Fibroblast of the aortic adventitia (primary cell): ENCODE results near the gene MICALL2. TPM values are rescaled to one million over a fixed set of nuclear protein-coding genes. Genes with fewer than 3 reads are reported as not detected.
"Not testable (repeated sequence)": the region's sequence is repeated elsewhere in the genome, so short reads cannot be mapped to it uniquely, and the experiment has no call there.

Experiments used
- DNase-seq: peaks from one replicate; pipeline ENCODE4 v3.0.0-alpha.2; 2010; ENCODE audit warnings: low read depth
- H3K4me3 ChIP-seq: 2 replicates; pipeline ENCODE4 v1.5.1; 2011; ENCODE audit warnings: low read depth, mild to moderate bottlenecking, control low read depth, low read length, moderate library complexity
- CTCF ChIP-seq: IDR thresholded peaks from 2 replicates; pipeline ENCODE4 v1.5.1; 2011; ENCODE audit warnings: mild to moderate bottlenecking, low read length, control low read depth, inconsistent platforms; ENCODE audit not compliant: insufficient read depth
- total RNA-seq: library from RNA; depleted of rRNA; stranded (reverse); fragments of >200 nt; gene quantifications from 2 replicates; pipeline ENCODE4 v1.2.3, GENCODE V29; 2012; ENCODE audit warnings: low replicate concordance

MICALL2 gene
- total RNA-seq, 1 donor: 21.5 TPM

- no peak for DNase-seq
- no peak overlapping the region for H3K4me3 ChIP-seq
- TF ChIP-seq CTCF: no peak
Measured at GRCh38 chr7:1445341-1445740, 13.9 kb downstream of the MICALL2 start.

DNA sequence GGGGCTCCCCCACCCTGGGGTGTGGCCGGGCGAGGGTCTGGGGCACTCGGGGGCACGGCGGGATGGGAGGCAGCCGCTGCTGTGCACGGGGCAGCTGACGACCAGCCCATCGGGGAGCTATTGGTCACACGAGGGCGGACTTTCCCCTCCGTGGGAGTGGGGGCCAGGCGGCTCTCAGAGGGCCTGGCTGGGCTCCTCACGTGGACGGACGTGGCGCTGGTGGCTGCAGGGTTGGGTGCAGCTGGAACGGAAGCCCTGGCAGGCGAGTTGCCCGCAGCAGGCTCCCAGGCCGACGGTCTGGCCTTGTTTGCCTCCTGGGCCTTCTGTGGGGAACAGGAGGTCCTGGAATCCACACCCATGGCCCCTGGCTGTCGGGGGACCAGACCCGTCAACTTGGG lies 14.3 kb downstream of the MICALL2 start:
- no peak overlapping the region for H3K4me3 ChIP-seq
- DNase-seq: no peak
- TF ChIP-seq CTCF: no peak

GRCh38 chr7:1444214-1444924 lies 14.9 kb downstream of the MICALL2 start:
- H3K4me3 ChIP-seq: no peak overlapping the region
- DNase-seq: no peak
- no peak for TF ChIP-seq CTCF

DNA sequence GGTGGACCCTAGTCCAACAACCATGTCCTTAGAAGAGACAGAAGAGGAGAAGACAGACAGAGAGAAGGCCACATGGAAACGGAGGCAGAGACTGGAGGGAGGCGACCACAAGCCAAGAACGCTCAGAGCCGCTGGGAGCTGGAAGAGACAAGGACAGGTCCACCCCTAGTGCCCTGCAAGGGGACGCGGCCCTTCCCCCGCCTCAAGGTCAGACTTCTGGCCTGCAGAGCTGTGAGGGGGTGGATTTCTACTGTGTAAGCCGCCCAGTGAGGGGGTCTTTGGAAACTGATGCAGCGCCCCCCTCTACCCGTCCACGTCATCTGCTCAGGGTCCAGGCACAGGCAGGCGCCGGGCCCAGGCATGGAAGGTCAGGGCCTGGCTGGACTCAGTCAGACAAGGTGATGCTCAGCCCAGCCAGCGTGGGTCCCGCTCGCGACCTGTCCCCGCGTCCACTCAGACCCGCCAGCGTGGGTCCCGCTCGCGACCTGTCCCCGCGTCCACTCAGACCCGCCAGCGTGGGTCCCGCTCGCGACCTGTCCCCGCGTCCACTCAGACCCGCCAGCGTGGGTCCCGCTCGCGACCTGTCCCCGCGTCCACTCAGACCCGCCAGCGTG lies 15.6 kb downstream of the MICALL2 start:
- not testable (repeated sequence) for DNase-seq, H3K4me3 ChIP-seq

- no peak overlapping the region for H3K4me3 ChIP-seq
- no peak for TF ChIP-seq CTCF
- no peak for DNase-seq
Measured at GRCh38 chr7:1442355-1443124, 16.7 kb downstream of the MICALL2 start.

DNA sequence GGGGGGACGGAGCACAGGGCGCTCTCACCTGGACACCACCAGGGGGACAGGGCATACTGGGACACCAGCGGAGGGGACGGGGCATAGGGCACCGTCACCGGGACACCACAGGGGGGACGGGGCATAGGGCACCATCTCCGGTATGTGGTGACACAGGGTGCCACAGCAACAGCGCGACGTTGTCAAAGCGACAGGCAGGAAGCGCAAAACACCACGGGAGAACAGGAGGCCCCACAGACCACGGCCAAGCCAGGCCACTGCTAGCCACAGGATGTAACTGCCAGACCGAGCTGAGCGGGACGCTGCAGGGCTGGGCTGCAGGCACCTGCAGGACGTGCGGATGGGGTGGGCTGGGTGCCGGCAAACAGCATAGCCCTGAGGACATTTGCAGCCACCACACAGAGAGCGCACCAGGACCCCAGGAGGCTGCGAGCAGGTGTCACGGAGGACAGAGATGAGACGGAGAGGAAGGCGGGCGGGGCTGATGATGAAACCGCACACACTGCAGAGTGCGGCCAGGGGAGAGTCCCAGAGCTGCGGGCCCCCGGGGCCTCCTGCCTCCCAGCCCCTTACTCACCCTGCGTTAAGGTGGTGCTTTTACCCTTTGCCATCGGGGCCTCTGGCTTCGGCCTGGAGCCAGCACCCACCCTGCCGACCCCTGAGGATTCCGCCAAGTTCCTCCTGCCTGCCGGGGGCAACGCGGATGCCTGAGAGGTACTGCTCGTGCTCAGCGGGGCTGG lies 17.5 kb downstream of the MICALL2 start:
- no peak overlapping the region for H3K4me3 ChIP-seq
- DNase-seq: no peak
- no peak for TF ChIP-seq CTCF

GRCh38 chr7:1440620-1441019 lies 18.6 kb downstream of the MICALL2 start:
- TF ChIP-seq CTCF: no peak
- H3K4me3 ChIP-seq: no peak overlapping the region
- no peak for DNase-seq
